HPDE6-E6E7 (cell line): ENCODE measurements around the gene SYT13.

ENCODE experiments used
- DNase-seq: peaks from one replicate; pipeline ENCODE4 v3.0.0; 2011; ENCODE audit warnings: missing footprints; ENCODE audit errors: extremely low spot score

SYT13 gene

GRCh38 chr11:45285930-45286632 lies at the start of gene SYT13:
Gene SYT13, minus strand, starts transcription at chr11:45286341. Its CDS starts 134 bp downstream, at chr11:45286207.
- no peak for DNase-seq

GRCh38 chr11:45335434-45335833 lies 49.3 kb upstream of the SYT13 start:
- no peak for DNase-seq

- DNase-seq = no peak
Measured at GRCh38 chr11:45334836-45335235, 48.7 kb upstream of the SYT13 start.

GRCh38 chr11:45334410-45334809 lies 48.3 kb upstream of the SYT13 start:
- DNase-seq = no peak

GRCh38 chr11:45333001-45333971 lies 47.1 kb upstream of the SYT13 start:
- DNase-seq = no peak

GRCh38 chr11:45332276-45332934 lies 46.3 kb upstream of the SYT13 start:
- peak; percentile 53 for DNase-seq

- no peak for DNase-seq
Measured at GRCh38 chr11:45331839-45332238, 45.7 kb upstream of the SYT13 start.

- DNase-seq = no peak
Measured at GRCh38 chr11:45328726-45329125, 42.6 kb upstream of the SYT13 start.

- DNase-seq = no peak
Measured at GRCh38 chr11:45324459-45324858, 38.3 kb upstream of the SYT13 start.

- no peak for DNase-seq
Measured at GRCh38 chr11:45323601-45324249, 37.6 kb upstream of the SYT13 start.

GRCh38 chr11:45322891-45323600 lies 36.9 kb upstream of the SYT13 start:
- no peak for DNase-seq

- DNase-seq = no peak
Measured at GRCh38 chr11:45322111-45322705, 36.1 kb upstream of the SYT13 start.

- no peak for DNase-seq
Measured at GRCh38 chr11:45321669-45322068, 35.5 kb upstream of the SYT13 start.

- DNase-seq = no peak
Measured at GRCh38 chr11:45321031-45321595, 35.0 kb upstream of the SYT13 start.

GRCh38 chr11:45320371-45320770 lies 34.2 kb upstream of the SYT13 start:
- no peak for DNase-seq

GRCh38 chr11:45319077-45319476 lies 32.9 kb upstream of the SYT13 start:
- no peak for DNase-seq

GRCh38 chr11:45318516-45318915 lies 32.4 kb upstream of the SYT13 start:
- DNase-seq = no peak

GRCh38 chr11:45316258-45316657 lies 30.1 kb upstream of the SYT13 start:
- no peak for DNase-seq

GRCh38 chr11:45314900-45315299 lies 28.8 kb upstream of the SYT13 start:
- DNase-seq = no peak

GRCh38 chr11:45313171-45313865 lies 27.2 kb upstream of the SYT13 start:
- DNase-seq = no peak
